NCI-H460 (cell line): ENCODE data around the gene KCNK15. TPM values are rescaled to one million over a fixed set of nuclear protein-coding genes. Genes with fewer than 3 reads are reported as not detected.

Experiments
- DNase-seq: peaks from one replicate; pipeline ENCODE4 v3.0.0-alpha.2; 2016; ENCODE audit warnings: low read depth; ENCODE audit errors: extremely low read depth
- total RNA-seq: library from RNA; depleted of rRNA; stranded (reverse); fragments of >200 nt; shearing (Covaris generic); gene quantifications from 2 replicates; pipeline ENCODE4 v1.2.3, GENCODE V29; 2014

Gene KCNK15
- total RNA-seq, 1 experiment from 2014 or later: 1.0 TPM

- DNase-seq: peak; percentile 39
Observed at GRCh38 chr20:44714701-44715498, 30.8 kb upstream of the KCNK15 start, which contains the start of gene CCN5. Gene CCN5, plus strand, starts transcription at chr20:44715369. Its CDS starts 22 bp downstream, at chr20:44715391.

GRCh38 chr20:44715499-44716308 is 30.0 kb upstream of the KCNK15 start:
- no peak for DNase-seq

DNA sequence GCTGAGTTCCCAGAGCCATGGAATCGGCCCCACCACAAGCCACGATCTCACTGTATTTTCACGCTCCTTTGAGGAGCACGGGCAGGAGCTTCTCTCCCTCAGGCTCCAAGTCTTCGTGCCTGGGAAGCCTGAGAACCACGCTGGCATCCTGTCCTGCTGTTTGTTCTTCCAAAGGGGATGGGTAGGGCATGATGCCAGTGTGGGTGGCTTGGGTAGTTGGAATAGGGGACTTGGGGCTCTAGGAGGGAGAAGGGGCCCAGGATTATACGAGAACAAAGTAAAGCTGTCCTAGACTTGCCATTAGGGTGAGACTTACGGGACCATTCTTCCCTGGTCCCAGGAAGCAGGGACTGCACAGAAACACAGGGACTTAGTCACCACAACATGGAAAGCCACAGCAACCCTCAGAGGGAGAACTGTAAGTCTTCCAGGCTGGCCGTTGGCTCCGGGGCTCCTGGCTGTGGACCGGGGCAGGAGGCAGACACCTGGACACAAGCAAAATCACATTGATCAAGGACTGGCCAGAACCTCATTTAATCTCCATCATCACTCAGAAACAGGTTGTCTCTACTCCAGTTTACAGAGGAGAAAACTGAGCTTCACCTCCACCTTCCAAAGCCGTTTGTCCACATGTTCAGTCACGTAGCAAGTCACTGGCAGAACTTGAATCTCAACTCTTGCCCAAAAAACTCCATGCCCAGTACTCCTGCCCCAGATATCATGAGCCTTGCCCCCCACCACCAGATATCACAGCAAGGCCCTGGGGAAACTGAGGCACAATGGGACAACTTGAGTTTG is 29.2 kb upstream of the KCNK15 start:
- DNase-seq: no peak

- DNase-seq: peak; percentile 28
Observed at GRCh38 chr20:44717986-44718385, 27.7 kb upstream of the KCNK15 start.

DNA sequence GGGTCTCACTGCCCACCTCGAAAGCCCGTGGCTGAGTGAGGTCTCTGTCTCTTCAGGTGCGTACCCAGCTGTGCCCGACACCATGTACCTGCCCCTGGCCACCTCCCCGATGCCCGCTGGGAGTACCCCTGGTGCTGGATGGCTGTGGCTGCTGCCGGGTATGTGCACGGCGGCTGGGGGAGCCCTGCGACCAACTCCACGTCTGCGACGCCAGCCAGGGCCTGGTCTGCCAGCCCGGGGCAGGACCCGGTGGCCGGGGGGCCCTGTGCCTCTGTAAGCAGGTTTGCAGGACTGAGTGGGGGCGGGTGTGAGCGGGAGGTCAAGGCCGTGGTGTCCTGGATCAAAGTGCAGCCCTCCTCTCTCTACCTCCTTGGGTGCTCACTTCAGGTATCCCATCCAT is 25.8 kb upstream of the KCNK15 start:
- no peak for DNase-seq

DNA sequence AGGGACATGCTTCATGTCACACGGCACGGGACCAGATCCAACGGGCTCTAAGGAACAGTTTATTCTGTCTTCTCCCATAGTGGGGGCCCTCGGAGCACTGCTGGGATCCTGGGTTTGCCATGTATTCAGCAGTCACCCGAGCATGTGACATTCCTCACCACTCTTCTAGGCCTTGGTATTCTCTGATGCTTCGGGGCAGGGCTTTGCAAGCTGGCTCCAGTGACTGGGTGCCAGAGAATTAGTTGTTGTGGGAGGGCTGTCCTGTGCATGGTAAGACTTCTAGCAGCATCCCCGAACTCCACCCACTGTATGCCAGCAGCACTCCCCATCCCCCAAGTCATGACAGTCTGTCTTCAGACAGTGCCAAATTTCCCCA is 25.1 kb upstream of the KCNK15 start:
- peak; percentile 98 for DNase-seq

GRCh38 chr20:44720997-44721784 is 24.5 kb upstream of the KCNK15 start:
- DNase-seq: peak; percentile 91

GRCh38 chr20:44721785-44722054 is 23.9 kb upstream of the KCNK15 start:
- no peak for DNase-seq

GRCh38 chr20:44722990-44723389 is 22.7 kb upstream of the KCNK15 start:
- DNase-seq: no peak

DNA sequence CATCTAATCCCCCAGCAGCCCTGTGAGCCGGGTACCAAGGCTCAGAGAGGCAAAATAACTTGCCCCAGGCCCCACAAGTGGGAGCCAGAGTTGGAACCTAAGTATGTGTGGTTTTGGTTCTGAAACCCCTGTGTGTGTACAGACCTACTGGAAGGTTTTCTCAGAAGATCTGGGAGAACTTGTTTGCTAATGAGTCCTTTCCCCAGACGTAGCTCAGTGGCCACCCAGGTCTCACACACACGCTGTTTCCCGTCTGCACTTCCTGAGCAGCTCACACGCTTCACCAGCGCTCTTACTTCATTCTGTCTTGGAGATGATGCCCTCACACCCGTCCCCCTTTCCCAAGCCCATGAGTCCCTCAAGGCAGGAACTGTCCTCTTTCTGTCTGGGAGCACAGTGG is 22.3 kb upstream of the KCNK15 start:
- DNase-seq: no peak

GRCh38 chr20:44723798-44724362 is 21.8 kb upstream of the KCNK15 start:
- DNase-seq: no peak

- DNase-seq: no peak
Observed at GRCh38 chr20:44724423-44725091, 21.1 kb upstream of the KCNK15 start.

DNA sequence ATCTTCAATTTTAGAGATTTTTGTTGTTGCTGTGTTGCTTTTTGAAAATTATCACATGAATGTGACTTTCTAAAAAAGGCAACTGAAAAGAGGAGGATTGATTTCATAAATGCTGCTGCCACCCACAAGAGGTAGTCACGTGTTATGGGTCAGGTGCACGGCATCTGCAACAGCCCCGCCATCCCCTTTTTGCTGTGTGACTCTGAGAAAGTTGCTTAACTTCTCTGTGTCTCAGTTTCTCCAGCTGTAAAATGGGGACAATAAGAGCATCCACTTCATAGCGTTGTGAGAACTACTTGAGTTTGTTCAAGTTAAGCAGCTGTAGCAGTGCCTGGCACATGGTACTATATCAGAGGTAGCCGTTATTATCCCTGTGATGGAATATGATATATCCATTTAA is 19.8 kb upstream of the KCNK15 start:
- no peak for DNase-seq

DNA sequence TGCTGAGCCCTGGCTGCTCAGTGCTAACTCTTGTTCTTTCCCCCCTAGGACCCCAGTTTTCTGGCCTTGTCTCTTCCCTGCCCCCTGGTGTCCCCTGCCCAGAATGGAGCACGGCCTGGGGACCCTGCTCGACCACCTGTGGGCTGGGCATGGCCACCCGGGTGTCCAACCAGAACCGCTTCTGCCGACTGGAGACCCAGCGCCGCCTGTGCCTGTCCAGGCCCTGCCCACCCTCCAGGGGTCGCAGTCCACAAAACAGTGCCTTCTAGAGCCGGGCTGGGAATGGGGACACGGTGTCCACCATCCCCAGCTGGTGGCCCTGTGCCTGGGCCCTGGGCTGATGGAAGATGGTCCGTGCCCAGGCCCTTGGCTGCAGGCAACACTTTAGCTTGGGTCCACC is 18.6 kb upstream of the KCNK15 start:
- DNase-seq: no peak

DNA sequence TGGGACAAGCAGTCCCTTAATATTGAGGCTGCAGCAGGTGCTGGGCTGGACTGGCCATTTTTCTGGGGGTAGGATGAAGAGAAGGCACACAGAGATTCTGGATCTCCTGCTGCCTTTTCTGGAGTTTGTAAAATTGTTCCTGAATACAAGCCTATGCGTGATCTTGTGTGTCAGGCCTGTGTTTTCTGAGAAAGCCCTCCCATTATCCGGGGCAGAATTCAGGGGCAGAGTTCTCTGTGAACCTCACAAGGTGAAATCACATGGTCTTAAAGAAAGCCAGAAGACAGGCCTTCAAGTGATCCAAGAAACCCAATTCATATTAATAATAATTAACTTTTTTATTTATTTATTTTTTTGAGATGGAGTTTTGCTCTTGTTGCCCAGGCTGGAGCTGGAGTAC is 18.0 kb upstream of the KCNK15 start:
- DNase-seq: no peak

GRCh38 chr20:44728801-44729443 is 16.7 kb upstream of the KCNK15 start:
- peak; percentile 97 for DNase-seq

- peak; percentile 87 for DNase-seq
Observed at GRCh38 chr20:44730441-44730840, 15.2 kb upstream of the KCNK15 start.

- no peak for DNase-seq
Observed at GRCh38 chr20:44731657-44732056, 14.0 kb upstream of the KCNK15 start.

- DNase-seq: no peak
Observed at GRCh38 chr20:44732327-44732726, 13.3 kb upstream of the KCNK15 start.
